Measurements from ENCODE around the gene VPS13D. TPM values are rescaled to one million over a fixed set of nuclear protein-coding genes. Genes with fewer than 3 reads are reported as not detected.
"Not testable (repeated sequence)": the region's sequence is repeated elsewhere in the genome, so short reads cannot be mapped to it uniquely, and the experiment has no call there.

VPS13D gene
- total RNA-seq, 1 donor from 2014 or later: 25.8 TPM

DNA sequence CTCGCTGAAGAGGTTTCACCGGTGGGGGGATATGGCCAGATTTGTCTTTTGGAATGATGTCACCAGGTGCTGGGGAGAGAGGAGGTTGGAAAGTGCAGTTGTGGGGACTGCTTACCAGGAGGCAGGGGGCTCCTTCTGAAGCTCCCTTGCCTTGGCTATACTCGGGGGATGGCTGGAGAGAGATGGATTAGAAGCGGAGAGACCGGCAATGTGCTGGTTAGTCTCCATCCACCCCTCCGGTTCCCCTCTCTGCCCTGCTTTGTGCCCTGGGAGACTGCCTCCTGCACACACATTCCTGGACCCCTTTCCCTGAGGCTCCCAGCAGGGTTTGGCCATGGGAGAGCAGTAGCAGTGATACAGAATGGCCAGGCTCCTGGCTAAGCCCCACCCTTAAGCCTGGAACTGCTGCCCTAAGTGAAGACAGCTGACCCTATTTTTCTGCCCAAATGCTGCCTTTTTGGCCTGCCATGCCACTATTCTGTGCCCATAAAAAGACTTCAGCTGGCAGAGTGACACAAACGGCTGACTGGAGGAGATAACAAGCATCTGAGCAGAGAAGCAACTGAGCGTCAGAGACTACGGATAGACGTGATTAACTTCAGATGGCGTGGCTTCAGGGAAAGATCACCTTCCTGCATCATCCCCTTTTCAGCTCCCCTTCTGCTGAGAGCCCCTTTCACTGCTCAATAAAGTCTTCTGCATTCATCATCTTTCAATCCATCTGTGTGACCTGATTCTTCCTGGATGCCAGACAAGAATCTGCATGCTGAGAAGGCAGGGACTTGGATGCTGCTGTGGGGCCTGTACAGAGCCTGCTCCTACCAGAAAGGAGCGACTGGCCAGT is 14.5 kb upstream of the VPS13D start:
- H3K36me3 ChIP-seq (ENCODE audit: control insufficient read depth, insufficient read depth, low read length): no peaks in the 10 kb centered on the region
- TF ChIP-seq, protein P1, sequence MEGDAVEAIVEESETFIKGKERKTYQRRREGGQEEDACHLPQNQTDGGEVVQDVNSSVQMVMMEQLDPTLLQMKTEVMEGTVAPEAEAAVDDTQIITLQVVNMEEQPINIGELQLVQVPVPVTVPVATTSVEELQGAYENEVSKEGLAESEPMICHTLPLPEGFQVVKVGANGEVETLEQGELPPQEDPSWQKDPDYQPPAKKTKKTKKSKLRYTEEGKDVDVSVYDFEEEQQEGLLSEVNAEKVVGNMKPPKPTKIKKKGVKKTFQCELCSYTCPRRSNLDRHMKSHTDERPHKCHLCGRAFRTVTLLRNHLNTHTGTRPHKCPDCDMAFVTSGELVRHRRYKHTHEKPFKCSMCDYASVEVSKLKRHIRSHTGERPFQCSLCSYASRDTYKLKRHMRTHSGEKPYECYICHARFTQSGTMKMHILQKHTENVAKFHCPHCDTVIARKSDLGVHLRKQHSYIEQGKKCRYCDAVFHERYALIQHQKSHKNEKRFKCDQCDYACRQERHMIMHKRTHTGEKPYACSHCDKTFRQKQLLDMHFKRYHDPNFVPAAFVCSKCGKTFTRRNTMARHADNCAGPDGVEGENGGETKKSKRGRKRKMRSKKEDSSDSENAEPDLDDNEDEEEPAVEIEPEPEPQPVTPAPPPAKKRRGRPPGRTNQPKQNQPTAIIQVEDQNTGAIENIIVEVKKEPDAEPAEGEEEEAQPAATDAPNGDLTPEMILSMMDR (IDR thresholded peaks at IDR 0.05; ENCODE audit: insufficient read depth, low read length, severe bottlenecking): no peak
- no peak for DNase-seq (ENCODE audit: low read depth)
- H3K27me3 ChIP-seq (ENCODE audit: control insufficient read depth, insufficient read depth, low read length): peaks cover 4% of the 10 kb centered on the region
- FAIRE-seq: no peak
- no peak overlapping the region for H3K4me3 ChIP-seq (ENCODE audit: low read depth, low read length)

DNA sequence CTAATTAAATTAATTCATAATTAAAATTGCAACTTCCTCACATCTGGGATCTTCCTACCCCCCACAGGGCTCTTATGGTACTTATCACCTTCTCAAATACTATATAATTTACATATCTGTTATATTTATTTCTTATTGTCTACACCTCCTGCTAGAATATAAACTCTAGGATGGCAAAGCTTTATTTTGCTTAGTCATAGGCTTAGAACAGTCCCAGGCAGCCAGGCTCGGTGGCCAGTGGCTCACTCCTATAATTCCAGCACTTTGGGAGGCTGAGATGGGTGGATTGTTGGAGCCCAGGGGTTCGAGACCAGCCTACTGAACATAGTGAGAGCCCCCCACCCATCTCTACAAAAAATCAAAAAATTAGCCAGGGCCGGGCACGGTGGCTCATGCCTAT is 10.0 kb upstream of the VPS13D start:
- H3K36me3 ChIP-seq (ENCODE audit: control insufficient read depth, insufficient read depth, low read length): no peaks in the 10 kb centered on the region
- H3K27me3 ChIP-seq (ENCODE audit: control insufficient read depth, insufficient read depth, low read length): peaks cover 4% of the 10 kb centered on the region
- FAIRE-seq: no peak
- no peak for DNase-seq (ENCODE audit: low read depth)
- TF ChIP-seq, protein P1 (IDR thresholded peaks at IDR 0.05; ENCODE audit: insufficient read depth, low read length, severe bottlenecking): no peak
- no peak overlapping the region for H3K4me3 ChIP-seq (ENCODE audit: low read depth, low read length)

DNA sequence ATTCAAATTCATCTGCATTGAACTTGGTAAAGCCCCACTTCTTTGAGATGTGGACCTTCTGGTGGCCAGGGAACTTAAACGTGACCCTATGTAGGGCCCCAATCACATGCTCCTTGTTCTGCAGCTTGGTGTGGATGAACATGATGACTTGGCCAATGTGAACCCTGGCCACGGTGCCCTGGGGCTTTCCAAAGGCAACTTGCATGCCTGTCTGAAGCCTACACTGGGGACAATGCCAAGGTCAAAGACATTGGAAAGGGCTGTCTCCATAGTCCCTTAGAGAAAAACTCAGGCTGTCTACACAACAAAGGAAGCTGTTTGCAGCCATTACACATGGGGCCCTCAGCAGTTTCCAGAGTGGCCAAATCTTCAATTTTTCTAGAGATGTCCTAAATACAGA is 8.9 kb upstream of the VPS13D start:
- TF ChIP-seq, protein P1 (IDR thresholded peaks at IDR 0.05; ENCODE audit: insufficient read depth, low read length, severe bottlenecking): no peak
- Histone ChIP-seq H3K36me3 (ENCODE audit: control insufficient read depth, insufficient read depth, low read length) (no peaks in the 10 kb centered on the region), H3K27me3 (ENCODE audit: control insufficient read depth, insufficient read depth, low read length) (no peaks in the 10 kb centered on the region), H3K4me3 (ENCODE audit: low read depth, low read length) (no peak overlapping the region)
- FAIRE-seq: no peak
- no peak for DNase-seq (ENCODE audit: low read depth)

DNA sequence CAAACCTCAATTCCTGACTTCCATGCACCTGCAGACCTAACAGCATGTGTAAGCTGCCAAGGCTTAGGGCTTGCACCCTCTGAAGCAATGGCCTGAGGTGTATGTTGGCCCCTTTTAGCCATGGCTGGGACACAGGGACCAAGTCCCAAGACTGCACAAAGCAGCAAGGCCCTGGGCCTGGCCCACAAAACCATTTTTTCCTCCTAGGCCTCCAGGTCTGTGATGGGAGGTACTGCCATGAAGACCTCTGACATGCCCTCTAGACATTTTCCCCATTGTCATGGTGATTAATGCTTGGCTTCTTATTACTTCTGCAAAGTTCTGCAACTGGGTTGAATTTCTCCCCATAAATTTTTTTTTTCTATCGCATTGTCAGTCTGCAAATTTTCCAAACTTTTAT is 7.1 kb upstream of the VPS13D start:
- not testable (repeated sequence) for H3K27me3 ChIP-seq (ENCODE audit: control insufficient read depth, insufficient read depth, low read length); H3K36me3 ChIP-seq (ENCODE audit: control insufficient read depth, insufficient read depth, low read length); H3K4me3 ChIP-seq (ENCODE audit: low read depth, low read length); FAIRE-seq; DNase-seq (ENCODE audit: low read depth)

DNA sequence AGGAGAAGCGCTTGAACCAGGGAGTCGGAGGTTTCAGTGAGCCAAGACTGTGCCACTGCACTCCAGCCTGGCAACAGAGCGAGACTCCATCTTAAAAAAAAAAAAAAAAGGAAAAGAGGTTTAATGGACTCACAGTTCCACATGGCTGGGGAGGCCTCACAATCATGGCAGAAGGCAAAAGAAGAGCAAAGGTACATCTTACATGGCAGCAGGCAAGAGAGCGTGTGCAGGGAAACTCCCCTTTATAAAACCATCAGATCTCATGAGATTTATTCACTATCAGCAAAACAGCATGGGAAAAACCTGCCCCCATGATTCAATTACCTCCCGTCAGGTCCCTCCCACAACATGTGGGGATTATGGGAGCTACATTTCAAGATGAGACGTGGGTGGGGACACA is 5.7 kb upstream of the VPS13D start:
- FAIRE-seq; H3K36me3 ChIP-seq (ENCODE audit: control insufficient read depth, insufficient read depth, low read length); H3K4me3 ChIP-seq (ENCODE audit: low read depth, low read length); H3K27me3 ChIP-seq (ENCODE audit: control insufficient read depth, insufficient read depth, low read length); DNase-seq (ENCODE audit: low read depth): not testable (repeated sequence)

DNA sequence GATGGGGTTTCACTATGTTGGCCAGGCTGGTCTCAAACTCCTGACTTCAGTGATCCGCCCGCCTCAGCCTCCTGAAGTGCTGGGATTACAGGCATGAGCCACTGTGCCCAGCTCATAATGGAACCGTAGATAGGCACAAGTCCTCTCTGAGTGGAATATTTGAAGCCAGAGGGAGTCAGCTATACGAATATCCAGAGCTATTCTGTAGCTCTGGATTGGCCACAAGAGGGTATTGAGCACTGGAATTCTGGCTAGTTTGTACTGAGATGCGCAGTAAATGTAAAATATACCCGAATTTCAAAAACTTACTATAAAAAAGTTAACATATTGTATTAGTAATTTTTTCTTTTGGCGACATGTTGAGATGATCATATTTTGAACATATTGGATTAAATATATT is 851 bp upstream of the VPS13D start:
- H3K36me3 ChIP-seq (ENCODE audit: control insufficient read depth, insufficient read depth, low read length): no peaks in the 10 kb centered on the region
- FAIRE-seq (no peak), DNase-seq (ENCODE audit: low read depth) (no peak)
- TF ChIP-seq, protein P1 (IDR thresholded peaks at IDR 0.05; ENCODE audit: insufficient read depth, low read length, severe bottlenecking): no peak
- no peaks in the 10 kb centered on the region for H3K27me3 ChIP-seq (ENCODE audit: control insufficient read depth, insufficient read depth, low read length)
- H3K4me3 ChIP-seq (ENCODE audit: low read depth, low read length): no peak overlapping the region

DNA sequence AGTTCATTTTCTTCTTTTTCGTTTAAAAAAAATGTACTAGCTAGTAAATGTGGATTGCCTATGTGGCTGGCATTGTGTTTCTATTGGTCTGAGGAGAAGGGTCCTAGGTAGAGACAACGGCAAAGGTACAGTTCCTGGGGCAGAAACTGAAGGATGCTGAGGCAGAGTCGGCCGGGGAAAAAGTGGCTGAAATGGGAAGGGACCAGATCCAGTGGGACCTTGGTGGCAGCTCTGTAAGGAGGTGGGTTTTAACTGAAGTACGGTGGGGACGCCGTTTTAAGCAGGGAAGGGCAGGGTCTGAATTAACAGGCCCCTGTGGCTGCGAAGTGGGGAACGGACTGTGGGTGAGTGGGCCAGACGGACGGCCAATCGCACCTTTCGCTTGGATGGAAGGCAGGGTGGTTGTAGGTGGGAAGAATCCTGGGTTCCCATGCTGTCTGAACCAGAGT is 420 bp upstream of the VPS13D start:
- Histone ChIP-seq H3K36me3 (ENCODE audit: control insufficient read depth, insufficient read depth, low read length) (no peaks in the 10 kb centered on the region), H3K27me3 (ENCODE audit: control insufficient read depth, insufficient read depth, low read length) (no peaks in the 10 kb centered on the region), H3K4me3 (ENCODE audit: low read depth, low read length) (no peak overlapping the region)
- DNase-seq (ENCODE audit: low read depth) (no peak), FAIRE-seq (no peak)
- TF ChIP-seq, protein P1 (IDR thresholded peaks at IDR 0.05; ENCODE audit: insufficient read depth, low read length, severe bottlenecking): no peak

Data from bronchial epithelial cell (primary cell).